Esophagus squamous epithelium (tissue), 5 donors: ENCODE measurements around the gene KIRREL1. TPM values are rescaled to one million over a fixed set of nuclear protein-coding genes. Genes with fewer than 3 reads are reported as not detected.

Source experiments
- DNase-seq: peaks from one replicate; lab custom pipeline; 2025; lab: John Stamatoyannopoulos, UW
- H3K27ac ChIP-seq, 4 donors: fragments of 200-600 bp; sonication (generic); one replicate each; pipeline ENCODE4 v1.5.1; 2016 to 2019; ENCODE audit warnings: mild to moderate bottlenecking in 1 of 4
- H3K27me3 ChIP-seq, 4 donors: fragments of 200-600 bp; sonication (generic); 1 replicate in 3 of 4; 2 replicates in 1 of 4; pipeline versions ENCODE4 v1.5.1 to v1.6.0; 2017 to 2021; ENCODE audit warnings: antibody characterized with exemption in 1 of 4
- H3K36me3 ChIP-seq, 3 donors: fragments of 200-600 bp; sonication (generic); one replicate each; pipeline ENCODE4 v1.5.1; 2016 to 2019
- H3K4me1 ChIP-seq, 3 donors: fragments of 200-600 bp; sonication (generic); one replicate each; pipeline ENCODE4 v1.5.1; 2017 to 2019
- H3K4me3 ChIP-seq, 4 donors: fragments of 200-600 bp; sonication (generic); 1 replicate in 3 of 4; 2 replicates in 1 of 4; pipeline ENCODE4 v1.5.1; 2016 to 2019; ENCODE audit warnings: mild to moderate bottlenecking in 2 of 4, moderate library complexity in 1 of 4
- H3K9me3 ChIP-seq, 3 donors: fragments of 200-600 bp; sonication (generic); one replicate each; pipeline ENCODE4 v1.5.1; 2016 to 2019
- POLR2A ChIP-seq, 4 donors: fragments of 450-650 bp; IDR thresholded peaks; one replicate each; pipeline ENCODE4 v1.6.1; 2017; ENCODE audit warnings: antibody characterized with exemption in 4 of 4, mild to moderate bottlenecking in 4 of 4, moderate library complexity in 3 of 4
- WGBS, 2 donors: methylation state at CpG; one replicate each; pipeline ENCODE4 v1.1.5; 2018; 5-methylcytosine and 5-hydroxymethylcytosine counted together
- intact Hi-C: fragments of 100-400 bp; cut with DNase I; formaldehyde crosslinking; loops from one replicate; pipeline ENCODE4 v1.15.0; 2022
- total RNA-seq, 4 donors: library from RNA; depleted of rRNA; stranded (reverse); fragments of >200 nt; gene quantifications; one replicate each; pipeline ENCODE4 v1.1.0, GENCODE V29; 2016
- TF ChIP-seq, protein P1 (sequence below), 6 experiments: fragments of 450-650 bp in 4 of 6; fragments of 200-600 bp in 2 of 6; sonication (generic) in 2 of 6; IDR thresholded peaks; one replicate each; pipeline ENCODE4 v1.5.1; 2016 to 2019; ENCODE audit warnings: antibody characterized with exemption in 6 of 6, mild to moderate bottlenecking in 4 of 6, moderate library complexity in 4 of 6
- donor health status: DM: yes; HTN: yes; CAD: no.

Gene KIRREL1
- total RNA-seq, 4 donors from 2014 or later, result 3.6 to 18.9 (median 15.2) TPM

DNA sequence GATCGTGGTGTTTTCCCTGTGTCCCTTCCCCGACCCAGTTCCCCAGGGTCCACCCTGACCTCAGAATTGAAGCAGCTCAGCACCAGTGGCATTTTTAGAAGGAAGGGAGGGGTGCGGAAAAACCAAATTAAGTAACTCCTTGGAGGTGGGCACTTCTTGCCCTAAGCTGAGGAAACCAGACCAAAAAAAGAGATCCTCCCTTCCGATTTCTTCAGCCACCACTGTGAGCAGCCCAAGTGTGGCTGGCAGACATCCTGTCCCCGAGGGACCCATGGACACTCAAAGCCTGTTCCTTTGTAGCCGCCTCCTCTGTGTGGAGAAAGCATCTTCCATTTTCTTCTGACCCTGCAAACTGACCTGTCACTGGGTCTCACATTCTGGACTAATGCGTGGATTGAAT lies 31.3 kb downstream of the KIRREL1 start:
- H3K4me1 ChIP-seq, result peaks cover 27 to 94% (median 57%) of the 10 kb centered on the region in 3 donors
- intact Hi-C loops, result no loop called here
- H3K36me3 ChIP-seq, result no peaks in the 10 kb centered on the region
- H3K9me3 ChIP-seq, result no peaks in the 10 kb centered on the region
- peak overlapping the region; percentile 18 to 66 (median 50) for H3K27ac ChIP-seq
- TF ChIP-seq, protein P1, sequence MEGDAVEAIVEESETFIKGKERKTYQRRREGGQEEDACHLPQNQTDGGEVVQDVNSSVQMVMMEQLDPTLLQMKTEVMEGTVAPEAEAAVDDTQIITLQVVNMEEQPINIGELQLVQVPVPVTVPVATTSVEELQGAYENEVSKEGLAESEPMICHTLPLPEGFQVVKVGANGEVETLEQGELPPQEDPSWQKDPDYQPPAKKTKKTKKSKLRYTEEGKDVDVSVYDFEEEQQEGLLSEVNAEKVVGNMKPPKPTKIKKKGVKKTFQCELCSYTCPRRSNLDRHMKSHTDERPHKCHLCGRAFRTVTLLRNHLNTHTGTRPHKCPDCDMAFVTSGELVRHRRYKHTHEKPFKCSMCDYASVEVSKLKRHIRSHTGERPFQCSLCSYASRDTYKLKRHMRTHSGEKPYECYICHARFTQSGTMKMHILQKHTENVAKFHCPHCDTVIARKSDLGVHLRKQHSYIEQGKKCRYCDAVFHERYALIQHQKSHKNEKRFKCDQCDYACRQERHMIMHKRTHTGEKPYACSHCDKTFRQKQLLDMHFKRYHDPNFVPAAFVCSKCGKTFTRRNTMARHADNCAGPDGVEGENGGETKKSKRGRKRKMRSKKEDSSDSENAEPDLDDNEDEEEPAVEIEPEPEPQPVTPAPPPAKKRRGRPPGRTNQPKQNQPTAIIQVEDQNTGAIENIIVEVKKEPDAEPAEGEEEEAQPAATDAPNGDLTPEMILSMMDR (IDR thresholded peaks at IDR 0.05), result no peak
- TF ChIP-seq POLR2A (IDR thresholded peaks at IDR 0.05), result no peak
- no peaks in the 10 kb centered on the region for H3K27me3 ChIP-seq
- no peak overlapping the region for H3K4me3 ChIP-seq
- no peak for DNase-seq
- 71 to 72% methylated on average over 5 to 7 of the region's 7 CpGs for WGBS, 2 donors

DNA sequence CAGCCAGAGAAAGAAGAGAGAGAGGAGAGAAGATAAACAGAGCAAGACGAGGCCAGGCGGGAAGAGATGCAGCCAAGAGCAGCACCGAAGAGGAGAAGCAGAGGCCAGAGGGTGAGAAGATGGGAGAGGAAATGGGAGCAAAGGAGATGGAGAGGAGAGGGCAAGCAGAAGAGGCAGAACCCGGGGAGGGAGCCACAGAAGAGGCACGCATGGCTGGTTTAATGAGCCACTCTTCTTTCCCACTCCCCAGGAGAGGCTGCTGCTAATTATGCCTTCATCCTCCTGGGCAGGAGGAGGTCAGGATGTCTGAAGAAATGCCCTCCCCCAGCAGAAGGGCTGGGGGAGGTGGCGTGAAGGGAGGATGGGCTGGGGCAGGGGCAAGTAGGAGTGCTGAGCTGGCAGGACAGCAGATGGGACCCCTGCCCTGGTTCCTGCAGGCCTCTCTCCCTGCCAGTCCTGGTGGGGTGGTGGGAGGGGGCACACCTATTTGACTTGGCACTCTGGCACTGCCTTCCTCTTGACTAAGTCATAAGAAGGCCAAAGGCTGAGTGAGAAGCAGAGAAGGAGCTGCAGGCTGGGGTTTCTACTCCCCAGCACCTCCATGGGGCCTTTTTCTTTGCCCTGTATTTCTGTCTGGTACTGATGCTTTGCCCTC lies 32.3 kb downstream of the KIRREL1 start:
- H3K27me3 ChIP-seq, result no peaks in the 10 kb centered on the region
- peaks cover 27 to 86% (median 47%) of the 10 kb centered on the region in 3 donors for H3K4me1 ChIP-seq
- no peak overlapping the region for H3K4me3 ChIP-seq
- intact Hi-C loops, result no loop called here
- H3K27ac ChIP-seq, result peak overlapping the region; percentile 11 to 66 (median 37)
- TF ChIP-seq, protein P1 (IDR thresholded peaks at IDR 0.05), result no peak
- no peak for TF ChIP-seq POLR2A (IDR thresholded peaks at IDR 0.05)
- H3K9me3 ChIP-seq, result no peaks in the 10 kb centered on the region
- H3K36me3 ChIP-seq, result no peaks in the 10 kb centered on the region
- DNase-seq, result no peak
- 62 to 63% methylated on average over 6 of the region's 6 CpGs for WGBS, 2 donors

DNA sequence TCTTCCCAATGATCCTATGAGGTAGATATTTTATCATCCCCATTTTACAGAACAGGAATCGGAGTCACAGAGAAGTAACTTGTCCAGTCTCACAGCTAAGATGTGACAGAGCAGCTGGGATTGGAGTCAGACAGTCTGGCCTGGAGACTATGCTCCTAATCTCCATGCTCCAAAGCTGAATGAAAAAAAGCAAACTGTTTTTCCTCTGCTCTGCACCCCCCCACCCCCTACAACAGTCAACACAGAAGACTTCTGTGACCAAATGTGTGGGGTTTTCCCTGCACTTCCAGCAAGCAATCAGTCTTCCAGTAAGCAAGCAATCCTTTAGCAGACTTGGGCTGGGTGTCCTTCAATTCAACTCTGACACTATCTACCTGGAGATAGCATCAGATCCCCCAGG lies 33.2 kb downstream of the KIRREL1 start:
- Histone ChIP-seq H3K27me3 (no peaks in the 10 kb centered on the region), H3K4me3 (no peak overlapping the region), H3K4me1 (peaks cover 17 to 77% (median 38%) of the 10 kb centered on the region in 3 donors), H3K9me3 (no peaks in the 10 kb centered on the region), H3K36me3 (peaks cover 0 to 9% (median 0%) of the 10 kb centered on the region in 3 donors), H3K27ac (no peak overlapping the region)
- no peak for DNase-seq
- WGBS, 2 donors, result 92 to 100% methylated on average over 1 of the region's 1 CpG
- intact Hi-C loops, result no loop called here
- no peak for TF ChIP-seq POLR2A (IDR thresholded peaks at IDR 0.05)
- TF ChIP-seq, protein P1 (IDR thresholded peaks at IDR 0.05), result no peak

DNA sequence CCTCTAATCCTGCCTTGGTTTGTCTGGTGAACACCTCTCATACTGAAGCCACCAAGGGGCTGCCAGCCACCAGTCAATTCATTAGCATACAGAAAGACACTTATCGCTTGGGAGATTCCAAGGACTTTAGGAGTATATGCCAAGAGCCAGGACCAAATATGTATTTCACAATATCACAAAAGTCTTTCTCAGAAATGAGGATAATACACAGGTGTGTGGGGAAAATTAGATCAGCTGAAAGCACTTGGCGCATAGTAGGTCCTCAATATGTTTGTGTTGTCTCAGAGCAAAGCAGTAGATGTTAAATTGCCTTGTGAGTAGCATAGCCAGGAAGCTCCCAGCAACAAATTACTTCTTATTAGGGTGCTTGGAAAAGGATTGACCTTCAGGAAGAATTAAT lies 34.1 kb downstream of the KIRREL1 start:
- Histone ChIP-seq H3K9me3 (no peaks in the 10 kb centered on the region), H3K27me3 (no peaks in the 10 kb centered on the region), H3K4me1 (peaks cover 9 to 68% (median 29%) of the 10 kb centered on the region in 3 donors), H3K4me3 (no peak overlapping the region), H3K36me3 (peaks cover 0 to 11% (median 0%) of the 10 kb centered on the region in 3 donors), H3K27ac (no peak overlapping the region)
- intact Hi-C loops, result no loop called here
- no peak for DNase-seq
- TF ChIP-seq, protein P1 (IDR thresholded peaks at IDR 0.05), result no peak
- TF ChIP-seq POLR2A (IDR thresholded peaks at IDR 0.05), result no peak
- WGBS, 2 donors, result 63 to 88% methylated on average over 1 to 2 of the region's 2 CpGs

DNA sequence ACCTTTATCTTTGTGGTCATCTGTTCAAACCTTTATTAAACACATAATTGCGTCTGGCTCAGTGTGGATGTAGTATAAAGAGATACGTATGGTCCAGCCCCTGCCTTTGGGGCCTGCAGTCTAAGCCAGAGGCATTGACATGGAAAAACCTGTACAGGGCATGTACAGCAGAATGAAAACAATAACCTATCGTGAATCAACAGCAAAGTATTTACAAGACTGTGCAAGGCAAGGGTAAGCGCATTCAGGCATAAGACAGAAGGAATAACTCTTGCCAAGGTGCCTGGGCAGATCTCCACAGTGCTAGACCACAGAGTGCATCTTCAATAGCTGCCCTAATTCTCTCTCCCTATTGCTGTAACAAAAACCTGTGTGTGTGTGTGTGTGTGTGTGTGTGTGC lies 35.5 kb downstream of the KIRREL1 start:
- Histone ChIP-seq H3K27ac (no peak overlapping the region), H3K9me3 (no peaks in the 10 kb centered on the region), H3K27me3 (no peaks in the 10 kb centered on the region), H3K4me3 (no peak overlapping the region), H3K36me3 (peaks cover 0 to 11% (median 0%) of the 10 kb centered on the region in 3 donors), H3K4me1 (peaks cover 0 to 53% (median 17%) of the 10 kb centered on the region in 3 donors)
- intact Hi-C loops, result no loop called here
- TF ChIP-seq, protein P1 (IDR thresholded peaks at IDR 0.05), result no peak
- TF ChIP-seq POLR2A (IDR thresholded peaks at IDR 0.05), result no peak
- WGBS, 2 donors, result 19 to 22% methylated on average over 4 of the region's 4 CpGs
- no peak for DNase-seq
